Measurements from ENCODE around the gene OTUD3. TPM values are rescaled to one million over a fixed set of nuclear protein-coding genes. Genes with fewer than 3 reads are reported as not detected.

Gene OTUD3
- total and polyA plus RNA-seq, 2 of the 4 experiments (the other 2 are of a cell fraction): 2.9 to 3.1 TPM

- no peak overlapping the region for H3K18ac ChIP-seq (ENCODE audit: low read depth, low read length)
- H3K27ac ChIP-seq (ENCODE audit: insufficient read depth, low read length): no peak overlapping the region
- H3K4me3 ChIP-seq (ENCODE audit: insufficient read depth, low read depth, low read length): no peak overlapping the region
- no peak overlapping the region for H3K4me2 ChIP-seq (ENCODE audit: low read depth, low read length)
- no peak overlapping the region for H3K14ac ChIP-seq (replicated peaks; ENCODE audit: low read depth, low read length)
- H3K4me1 ChIP-seq (ENCODE audit: control insufficient read depth, insufficient read depth, low read length): no peaks in the 10 kb centered on the region
- H2BK15ac ChIP-seq (ENCODE audit: low read depth, low read length): no peak overlapping the region
- H3K23ac ChIP-seq (ENCODE audit: low read depth, low read length): no peak overlapping the region
- no peak overlapping the region for H3K4ac ChIP-seq (ENCODE audit: low read depth, low read length)
- H4K8ac ChIP-seq (ENCODE audit: low read depth in 2 of 2, low read length in 2 of 2): no peak overlapping the region
- in situ Hi-C loops (cut with MboI; ENCODE audit: low sequenced_read_pairs) (no loop called here), dilution Hi-C loops (cut with HindIII; ENCODE audit: low sequenced_read_pairs, unreplicated experiment) (no loop called here), intact Hi-C loops (cut with micrococcal nuclease) (no loop called here)
- POLR2A ChIA-PET (ENCODE audit: unreplicated experiment): no interaction called here
- TF ChIP-seq SMC3 (IDR thresholded peaks at IDR 0.05; ENCODE audit: low read depth, low read length): no peak
- TF ChIP-seq ELK1 (IDR thresholded peaks at IDR 0.05; ENCODE audit: borderline replicate concordance, low read depth, low read length): no peak
- TF ChIP-seq NFE2L2 (IDR thresholded peaks at IDR 0.05; ENCODE audit: low read depth, low read length): no peak
- no peak for TF ChIP-seq FOS (IDR thresholded peaks at IDR 0.05; ENCODE audit: low read depth, low read length)
- TF ChIP-seq BHLHE40 (IDR thresholded peaks at IDR 0.05; ENCODE audit: low read depth, low read length): no peak
- TF ChIP-seq MAZ (IDR thresholded peaks at IDR 0.05; ENCODE audit: borderline replicate concordance, low read depth, low read length): no peak
- no peak for TF ChIP-seq POLR2A (IDR thresholded peaks at IDR 0.05; ENCODE audit: low read depth, low read length)
- TF ChIP-seq CTCF (conservative IDR thresholded peaks at IDR 0.05; ENCODE audit: low read depth, low read length): no peak
- no peak for TF ChIP-seq RFX5 (IDR thresholded peaks at IDR 0.05; ENCODE audit: low read depth, low read length)
- no peak for TF ChIP-seq RCOR1 (IDR thresholded peaks at IDR 0.05; ENCODE audit: insufficient replicate concordance, low read length)
- no peaks in the 10 kb centered on the region for H3K9me1 ChIP-seq (ENCODE audit: insufficient read depth, low read length)
- H2BK120ac ChIP-seq (ENCODE audit: low read depth, low read length): no peak overlapping the region
- DNase-seq: no peak
- no peak overlapping the region for H3K56ac ChIP-seq (ENCODE audit: extremely low read depth, insufficient read depth, low read length)
- H2AFZ ChIP-seq (replicated peaks; ENCODE audit: low read length, poor library complexity): no peak overlapping the region
- no peak overlapping the region for H2BK20ac ChIP-seq (ENCODE audit: low read depth, low read length)
- no peak overlapping the region for H2AK9ac ChIP-seq (replicated peaks; ENCODE audit: low read depth, low read length, poor library complexity)
- H3K9me3 ChIP-seq (ENCODE audit: control insufficient read depth, insufficient read depth, low read length): no peaks in the 10 kb centered on the region
- H3K27me3 ChIP-seq (ENCODE audit: control insufficient read depth, insufficient read depth, low read length): peaks cover 33% of the 10 kb centered on the region
- H4K5ac ChIP-seq (ENCODE audit: low read depth, low read length): no peak overlapping the region
- 13% methylated on average over 1 of the region's 5 CpGs; no CpG with 5 or more reads in 1 of the 2 experiments for WGBS, 2 experiments (ENCODE audit: extremely low coverage in 2 of 2, insufficient read length in 1 of 2)
- H3K9ac ChIP-seq (ENCODE audit: low read depth, low read length): no peak overlapping the region
- CTCF ChIA-PET: no interaction called here
- H4K20me1 ChIP-seq (ENCODE audit: insufficient read depth, low read length): no peaks in the 10 kb centered on the region
- no peaks in the 10 kb centered on the region for H3K36me3 ChIP-seq (ENCODE audit: control insufficient read depth, insufficient read depth, low read length)
- H2AK5ac ChIP-seq (ENCODE audit: low read depth, low read length): no peak overlapping the region
- H4K91ac ChIP-seq (ENCODE audit: insufficient read depth, low read depth, low read length): no peak overlapping the region
- no peak for ATAC-seq (ENCODE audit: low read depth)
- H3K79me1 ChIP-seq (ENCODE audit: low read depth in 1 of 2, low read length in 2 of 2): no peaks in the 10 kb centered on the region
- no TSS peak for BruUV-seq (replicated peaks)
- no peak overlapping the region for H2BK5ac ChIP-seq (ENCODE audit: low read depth, low read length, poor library complexity, severe bottlenecking)
Observed at GRCh38 chr1:19960591-19960990, 78.4 kb downstream of the OTUD3 start.

Measured in IMR-90 (cell line).